ENCODE results near the gene NUAK2.
A peak's percentile ranks its signal among the peaks of the same experiment; 100 is the strongest.

NUAK2 gene

GRCh38 chr1:205275133-205275532, 46.4 kb downstream of the NUAK2 start:
- TF ChIP-seq CTCF (IDR thresholded peaks at IDR 0.05; ENCODE audit: poor library complexity, severe bottlenecking), result no peak
- no peak for ATAC-seq (ENCODE audit: low read depth)

GRCh38 chr1:205274041-205274691, 47.4 kb downstream of the NUAK2 start:
- Histone ChIP-seq H3K36me3 (ENCODE audit: low read depth) (no peaks in the 10 kb centered on the region), H3K27ac (ENCODE audit: poor library complexity, severe bottlenecking) (peak overlapping the region; percentile 6), H3K27me3 (ENCODE audit: insufficient read depth, poor library complexity, severe bottlenecking) (no peaks in the 10 kb centered on the region), H3K4me1 (ENCODE audit: insufficient read depth, poor library complexity, severe bottlenecking) (peaks cover 8% of the 10 kb centered on the region), H3K9me3 (ENCODE audit: severe bottlenecking) (no peaks in the 10 kb centered on the region), H3K4me3 (ENCODE audit: severe bottlenecking) (no peak overlapping the region)
- ATAC-seq (ENCODE audit: low read depth), result no peak
- DNase-seq (ENCODE audit: low spot score), result no peak
- TF ChIP-seq CTCF (IDR thresholded peaks at IDR 0.05; ENCODE audit: poor library complexity, severe bottlenecking), result peak; percentile 3

More at GRCh38 chr1:205275133-205275532, 46.4 kb downstream of the NUAK2 start:
- Histone ChIP-seq H3K4me3 (ENCODE audit: severe bottlenecking) (no peak overlapping the region), H3K27me3 (ENCODE audit: insufficient read depth, poor library complexity, severe bottlenecking) (no peaks in the 10 kb centered on the region), H3K9me3 (ENCODE audit: severe bottlenecking) (no peaks in the 10 kb centered on the region), H3K4me1 (ENCODE audit: insufficient read depth, poor library complexity, severe bottlenecking) (peaks cover 8% of the 10 kb centered on the region), H3K36me3 (ENCODE audit: low read depth) (no peaks in the 10 kb centered on the region), H3K27ac (ENCODE audit: poor library complexity, severe bottlenecking) (peak overlapping the region; percentile 39)
- DNase-seq (ENCODE audit: low spot score), result no peak

- DNase-seq (ENCODE audit: low spot score), result no peak
- H3K9me3 ChIP-seq (ENCODE audit: severe bottlenecking), result no peaks in the 10 kb centered on the region
- peak; percentile 98 for TF ChIP-seq CTCF (IDR thresholded peaks at IDR 0.05; ENCODE audit: poor library complexity, severe bottlenecking)
- no peak overlapping the region for H3K4me3 ChIP-seq (ENCODE audit: severe bottlenecking)
- H3K4me1 ChIP-seq (ENCODE audit: insufficient read depth, poor library complexity, severe bottlenecking), result peaks cover 8% of the 10 kb centered on the region
- peak overlapping the region; percentile 6 for H3K27ac ChIP-seq (ENCODE audit: poor library complexity, severe bottlenecking)
- H3K36me3 ChIP-seq (ENCODE audit: low read depth), result no peaks in the 10 kb centered on the region
- ATAC-seq (ENCODE audit: low read depth), result peak; percentile 74
- no peaks in the 10 kb centered on the region for H3K27me3 ChIP-seq (ENCODE audit: insufficient read depth, poor library complexity, severe bottlenecking)
These were observed 48.0 kb downstream of the NUAK2 start for GRCh38 chr1:205273551-205273982.

- Histone ChIP-seq H3K27me3 (ENCODE audit: insufficient read depth, poor library complexity, severe bottlenecking) (no peaks in the 10 kb centered on the region), H3K27ac (ENCODE audit: poor library complexity, severe bottlenecking) (no peak overlapping the region), H3K36me3 (ENCODE audit: low read depth) (no peaks in the 10 kb centered on the region), H3K9me3 (ENCODE audit: severe bottlenecking) (no peaks in the 10 kb centered on the region), H3K4me1 (ENCODE audit: insufficient read depth, poor library complexity, severe bottlenecking) (peaks cover 8% of the 10 kb centered on the region), H3K4me3 (ENCODE audit: severe bottlenecking) (no peak overlapping the region)
- no peak for TF ChIP-seq CTCF (IDR thresholded peaks at IDR 0.05; ENCODE audit: poor library complexity, severe bottlenecking)
- ATAC-seq (ENCODE audit: low read depth) (no peak), DNase-seq (ENCODE audit: low spot score) (no peak)
These were observed 49.0 kb downstream of the NUAK2 start for GRCh38 chr1:205272536-205272935.

- no peak for ATAC-seq (ENCODE audit: low read depth)
- TF ChIP-seq CTCF (IDR thresholded peaks at IDR 0.05; ENCODE audit: poor library complexity, severe bottlenecking), result no peak
- DNase-seq (ENCODE audit: low spot score), result no peak
- Histone ChIP-seq H3K27me3 (ENCODE audit: insufficient read depth, poor library complexity, severe bottlenecking) (no peaks in the 10 kb centered on the region), H3K9me3 (ENCODE audit: severe bottlenecking) (no peaks in the 10 kb centered on the region), H3K27ac (ENCODE audit: poor library complexity, severe bottlenecking) (no peak overlapping the region), H3K4me1 (ENCODE audit: insufficient read depth, poor library complexity, severe bottlenecking) (peaks cover 8% of the 10 kb centered on the region), H3K4me3 (ENCODE audit: severe bottlenecking) (no peak overlapping the region), H3K36me3 (ENCODE audit: low read depth) (no peaks in the 10 kb centered on the region)
These were observed 49.8 kb downstream of the NUAK2 start for GRCh38 chr1:205271745-205272144.
